Liver (tissue), 9 donors: ENCODE measurements around the gene ZNF341. TPM values are rescaled to one million over a fixed set of nuclear protein-coding genes. Genes with fewer than 3 reads are reported as not detected.

Experiments
- DNase-seq: peaks from one replicate; pipeline ENCODE4 v3.0.0-alpha.2; 2017; ENCODE audit warnings: low spot score
- H3K27ac ChIP-seq, 2 donors: one replicate each; pipeline ENCODE4 v1.7.0; 2013; ENCODE audit warnings: inconsistent platforms in 2 of 2, low read length in 2 of 2, control low read depth in 1 of 2, low read depth in 1 of 2, mild to moderate bottlenecking in 1 of 2
- H3K27me3 ChIP-seq, 4 donors: one replicate each; pipeline versions ENCODE4 v1.6.1 to v1.7.0; 2013; ENCODE audit warnings: low read length in 3 of 4, inconsistent platforms in 1 of 4, mild to moderate bottlenecking in 1 of 4, moderate library complexity in 1 of 4; ENCODE audit not compliant: control insufficient read depth in 4 of 4, insufficient read depth in 4 of 4
- H3K36me3 ChIP-seq, 4 donors: one replicate each; pipeline versions ENCODE4 v1.6.1 to v1.7.0; 2013; ENCODE audit warnings: low read length in 3 of 4, mild to moderate bottlenecking in 3 of 4, low read depth in 1 of 4, moderate library complexity in 1 of 4; ENCODE audit not compliant: control insufficient read depth in 4 of 4, insufficient read depth in 3 of 4
- H3K4me1 ChIP-seq, 4 donors: one replicate each; pipeline versions ENCODE4 v1.6.1 to v1.7.0; 2013; ENCODE audit warnings: low read length in 3 of 4, mild to moderate bottlenecking in 3 of 4, moderate library complexity in 1 of 4; ENCODE audit not compliant: control insufficient read depth in 4 of 4, insufficient read depth in 4 of 4
- H3K4me3 ChIP-seq, 3 donors: one replicate each; pipeline versions ENCODE4 v1.6.1 to v1.7.0; 2013; ENCODE audit warnings: low read length in 3 of 3, control low read depth in 1 of 3, low read depth in 1 of 3, mild to moderate bottlenecking in 1 of 3
- H3K9ac ChIP-seq, 2 donors: one replicate each; pipeline ENCODE4 v1.7.0; 2013; ENCODE audit warnings: low read length in 2 of 2, mild to moderate bottlenecking in 2 of 2, moderate library complexity in 2 of 2, control low read depth in 1 of 2, low read depth in 1 of 2
- H3K9me3 ChIP-seq, 4 donors: one replicate each; pipeline versions ENCODE4 v1.6.1 to v1.7.0; 2013; ENCODE audit warnings: low read length in 3 of 4; ENCODE audit not compliant: control insufficient read depth in 4 of 4
- CTCF ChIP-seq: fragments of 150-350 bp; IDR thresholded peaks from 2 replicates; pipeline ENCODE4 v1.5.1; 2017; ENCODE audit warnings: improper control_type of control experiment, low read depth, low read length; ENCODE audit not compliant: missing input control
- EGR1 ChIP-seq, 2 donors: IDR thresholded peaks; 2 replicates each; pipeline ENCODE4 v1.6.1; 2016 to 2018; ENCODE audit warnings: antibody characterized with exemption in 2 of 2, low read depth in 2 of 2
- FOXA1 ChIP-seq: IDR thresholded peaks from 2 replicates; pipeline ENCODE4 v1.6.1; 2016; ENCODE audit warnings: antibody characterized with exemption
- FOXA2 ChIP-seq: IDR thresholded peaks from 2 replicates; pipeline ENCODE4 v1.6.1; 2016; ENCODE audit warnings: antibody characterized with exemption
- GABPA ChIP-seq, 2 donors: IDR thresholded peaks in 1 of 2; conservative IDR thresholded peaks in 1 of 2; 2 replicates each; pipeline ENCODE4 v1.6.1; 2016; ENCODE audit warnings: antibody characterized with exemption in 2 of 2, mild to moderate bottlenecking in 1 of 2, moderate library complexity in 1 of 2
- HNF4A ChIP-seq, 2 donors: conservative IDR thresholded peaks; 2 replicates each; pipeline ENCODE4 v1.6.1; 2016; ENCODE audit warnings: antibody characterized with exemption in 2 of 2, mild to moderate bottlenecking in 2 of 2
- HNF4G ChIP-seq: IDR thresholded peaks from 2 replicates; pipeline ENCODE4 v1.6.1; 2016; ENCODE audit warnings: antibody characterized with exemption
- JUND ChIP-seq, 2 donors: IDR thresholded peaks; 2 replicates each; pipeline ENCODE4 v1.6.1; 2016; ENCODE audit warnings: antibody characterized with exemption in 2 of 2
- NR2F2 ChIP-seq: IDR thresholded peaks from 2 replicates; pipeline ENCODE4 v1.6.1; 2016; ENCODE audit warnings: antibody characterized with exemption
- RAD21 ChIP-seq, 2 donors: IDR thresholded peaks; 2 replicates each; pipeline ENCODE4 v1.6.1; 2016; ENCODE audit warnings: antibody characterized with exemption in 2 of 2, mild to moderate bottlenecking in 2 of 2
- RXRA ChIP-seq, 2 donors: IDR thresholded peaks; 2 replicates each; pipeline ENCODE4 v1.6.1; 2017 to 2018; ENCODE audit warnings: antibody characterized with exemption in 2 of 2, mild to moderate bottlenecking in 1 of 2
- SP1 ChIP-seq: IDR thresholded peaks from 2 replicates; pipeline ENCODE4 v1.6.1; 2018; ENCODE audit warnings: antibody characterized with exemption, mild to moderate bottlenecking
- TAF1 ChIP-seq: conservative IDR thresholded peaks from 2 replicates; pipeline ENCODE4 v1.6.1; 2016; ENCODE audit warnings: antibody characterized with exemption, mild to moderate bottlenecking
- YY1 ChIP-seq: IDR thresholded peaks from 2 replicates; pipeline ENCODE4 v1.6.1; 2016; ENCODE audit warnings: antibody characterized with exemption, mild to moderate bottlenecking
- WGBS: extraction: QIAGEN DNeasy Blood & Tissue Kit; methylation state at CpG from one replicate; pipeline ENCODE4 v1.1.7; 2013; 5-methylcytosine and 5-hydroxymethylcytosine counted together
- polyA plus RNA-seq, 2 donors: library from polyadenylated mRNA; stranded (reverse) in 1 of 2; unstranded in 1 of 2; fragments of 200-250 nt in 1 of 2; fragments of >200 nt in 1 of 2; fragmentation: Nextera tagmentation in 1 of 2; extraction: Ambion mirVana in 1 of 2; gene quantifications; one replicate each; pipeline versions ENCODE4 v1.2.1 to v1.2.3, GENCODE V29; 2013 to 2015
- total RNA-seq, 2 donors: library from RNA; depleted of rRNA; stranded (reverse); fragments of >200 nt; gene quantifications; one replicate each; pipeline ENCODE4 v1.2.3, GENCODE V29; 2014
- TF ChIP-seq, protein P1 (sequence below): IDR thresholded peaks from 2 replicates; pipeline ENCODE4 v1.6.1; 2016; ENCODE audit warnings: antibody characterized with exemption
- TF ChIP-seq, protein P2 (sequence below): IDR thresholded peaks from 2 replicates; pipeline ENCODE4 v1.6.1; 2016; ENCODE audit warnings: antibody characterized with exemption, mild to moderate bottlenecking
- TF ChIP-seq, protein P3 (sequence below): IDR thresholded peaks from 2 replicates; pipeline ENCODE4 v1.6.1; 2016; ENCODE audit warnings: antibody characterized with exemption
- TF ChIP-seq, protein P4 (sequence below): IDR thresholded peaks from 2 replicates; pipeline ENCODE4 v1.6.1; 2016; ENCODE audit warnings: antibody characterized with exemption
- donor health status: healthy.
- donor health status: healthy.
- donor health status: healthy.
- donor health status: healthy.
- donor health status: healthy.

The ZNF341 gene
- total and polyA plus RNA-seq, 4 donors = 0.69 to 1.1 (median 0.82) TPM

DNA sequence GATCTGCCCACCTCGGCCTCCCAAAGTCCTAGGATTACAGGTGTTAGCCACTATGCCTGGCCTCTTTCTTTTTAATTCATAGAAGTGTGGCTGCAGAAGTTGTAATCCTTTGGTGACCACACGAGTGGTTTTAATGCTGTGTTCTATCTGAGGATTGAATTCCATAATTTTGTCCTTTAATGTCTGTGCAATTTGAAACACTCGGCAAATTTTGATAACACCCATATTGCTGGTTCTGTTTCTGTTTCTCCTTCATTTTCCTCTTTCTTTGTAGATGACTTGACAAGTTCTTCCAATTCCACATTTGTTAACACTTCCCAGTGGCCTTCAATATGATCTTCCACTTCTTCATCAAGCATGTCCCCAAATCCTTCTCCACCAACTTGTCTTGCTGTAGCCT is 76.6 kb downstream of the ZNF341 start:
- no peak for DNase-seq
- peaks cover 2 to 14% (median 10%) of the 10 kb centered on the region in 4 donors for H3K4me1 ChIP-seq
- H3K36me3 ChIP-seq = no peaks in the 10 kb centered on the region
- WGBS = 90% methylated on average over 3 of the region's 3 CpGs
- H3K4me3 ChIP-seq = no peak overlapping the region
- H3K9ac ChIP-seq = no peak overlapping the region
- H3K27ac ChIP-seq = no peak overlapping the region
- H3K9me3 ChIP-seq = no peaks in the 10 kb centered on the region
- H3K27me3 ChIP-seq = no peaks in the 10 kb centered on the region
- TF ChIP-seq JUND (IDR thresholded peaks at IDR 0.05) (no peak), NR2F2 (no peak), HNF4G (no peak), GABPA (IDR thresholded peaks at IDR 0.05 in 1 of 2, conservative IDR thresholded peaks at IDR 0.05 in 1 of 2) (no peak), CTCF (no peak), EGR1 (IDR thresholded peaks at IDR 0.05; ENCODE audit: low read depth in 2 of 2) (no peak), FOXA2 (no peak), TAF1 (no peak), RXRA (IDR thresholded peaks at IDR 0.05) (no peak), SP1 (no peak), RAD21 (IDR thresholded peaks at IDR 0.05) (no peak), HNF4A (conservative IDR thresholded peaks at IDR 0.05) (no peak), YY1 (no peak)
- TF ChIP-seq, protein P1, sequence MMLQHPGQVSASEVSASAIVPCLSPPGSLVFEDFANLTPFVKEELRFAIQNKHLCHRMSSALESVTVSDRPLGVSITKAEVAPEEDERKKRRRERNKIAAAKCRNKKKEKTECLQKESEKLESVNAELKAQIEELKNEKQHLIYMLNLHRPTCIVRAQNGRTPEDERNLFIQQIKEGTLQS = no peak
- TF ChIP-seq, protein P2, sequence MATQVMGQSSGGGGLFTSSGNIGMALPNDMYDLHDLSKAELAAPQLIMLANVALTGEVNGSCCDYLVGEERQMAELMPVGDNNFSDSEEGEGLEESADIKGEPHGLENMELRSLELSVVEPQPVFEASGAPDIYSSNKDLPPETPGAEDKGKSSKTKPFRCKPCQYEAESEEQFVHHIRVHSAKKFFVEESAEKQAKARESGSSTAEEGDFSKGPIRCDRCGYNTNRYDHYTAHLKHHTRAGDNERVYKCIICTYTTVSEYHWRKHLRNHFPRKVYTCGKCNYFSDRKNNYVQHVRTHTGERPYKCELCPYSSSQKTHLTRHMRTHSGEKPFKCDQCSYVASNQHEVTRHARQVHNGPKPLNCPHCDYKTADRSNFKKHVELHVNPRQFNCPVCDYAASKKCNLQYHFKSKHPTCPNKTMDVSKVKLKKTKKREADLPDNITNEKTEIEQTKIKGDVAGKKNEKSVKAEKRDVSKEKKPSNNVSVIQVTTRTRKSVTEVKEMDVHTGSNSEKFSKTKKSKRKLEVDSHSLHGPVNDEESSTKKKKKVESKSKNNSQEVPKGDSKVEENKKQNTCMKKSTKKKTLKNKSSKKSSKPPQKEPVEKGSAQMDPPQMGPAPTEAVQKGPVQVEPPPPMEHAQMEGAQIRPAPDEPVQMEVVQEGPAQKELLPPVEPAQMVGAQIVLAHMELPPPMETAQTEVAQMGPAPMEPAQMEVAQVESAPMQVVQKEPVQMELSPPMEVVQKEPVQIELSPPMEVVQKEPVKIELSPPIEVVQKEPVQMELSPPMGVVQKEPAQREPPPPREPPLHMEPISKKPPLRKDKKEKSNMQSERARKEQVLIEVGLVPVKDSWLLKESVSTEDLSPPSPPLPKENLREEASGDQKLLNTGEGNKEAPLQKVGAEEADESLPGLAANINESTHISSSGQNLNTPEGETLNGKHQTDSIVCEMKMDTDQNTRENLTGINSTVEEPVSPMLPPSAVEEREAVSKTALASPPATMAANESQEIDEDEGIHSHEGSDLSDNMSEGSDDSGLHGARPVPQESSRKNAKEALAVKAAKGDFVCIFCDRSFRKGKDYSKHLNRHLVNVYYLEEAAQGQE = no peak
- TF ChIP-seq, protein P3, sequence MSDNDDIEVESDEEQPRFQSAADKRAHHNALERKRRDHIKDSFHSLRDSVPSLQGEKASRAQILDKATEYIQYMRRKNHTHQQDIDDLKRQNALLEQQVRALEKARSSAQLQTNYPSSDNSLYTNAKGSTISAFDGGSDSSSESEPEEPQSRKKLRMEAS = no peak
- TF ChIP-seq, protein P4, sequence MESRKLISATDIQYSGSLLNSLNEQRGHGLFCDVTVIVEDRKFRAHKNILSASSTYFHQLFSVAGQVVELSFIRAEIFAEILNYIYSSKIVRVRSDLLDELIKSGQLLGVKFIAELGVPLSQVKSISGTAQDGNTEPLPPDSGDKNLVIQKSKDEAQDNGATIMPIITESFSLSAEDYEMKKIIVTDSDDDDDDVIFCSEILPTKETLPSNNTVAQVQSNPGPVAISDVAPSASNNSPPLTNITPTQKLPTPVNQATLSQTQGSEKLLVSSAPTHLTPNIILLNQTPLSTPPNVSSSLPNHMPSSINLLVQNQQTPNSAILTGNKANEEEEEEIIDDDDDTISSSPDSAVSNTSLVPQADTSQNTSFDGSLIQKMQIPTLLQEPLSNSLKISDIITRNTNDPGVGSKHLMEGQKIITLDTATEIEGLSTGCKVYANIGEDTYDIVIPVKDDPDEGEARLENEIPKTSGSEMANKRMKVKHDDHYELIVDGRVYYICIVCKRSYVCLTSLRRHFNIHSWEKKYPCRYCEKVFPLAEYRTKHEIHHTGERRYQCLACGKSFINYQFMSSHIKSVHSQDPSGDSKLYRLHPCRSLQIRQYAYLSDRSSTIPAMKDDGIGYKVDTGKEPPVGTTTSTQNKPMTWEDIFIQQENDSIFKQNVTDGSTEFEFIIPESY = no peak

DNA sequence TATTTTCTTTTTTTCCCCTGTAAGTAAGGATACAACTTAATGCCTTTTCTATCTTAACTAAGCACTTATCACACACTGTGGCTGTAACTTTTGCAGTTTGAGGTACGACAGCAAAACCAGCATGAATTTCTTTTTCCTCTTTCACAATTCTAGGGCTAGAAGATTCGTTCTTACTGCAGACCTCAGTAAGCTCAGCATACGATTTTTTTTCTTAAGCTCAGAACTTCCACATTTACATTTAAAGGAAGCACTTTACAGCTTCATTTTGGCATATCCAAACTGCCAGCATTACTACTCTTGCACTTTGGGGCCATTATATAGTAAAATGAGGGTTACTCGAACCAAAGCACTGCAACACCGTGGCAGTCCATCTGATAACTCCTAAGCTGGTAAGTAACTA is 78.5 kb downstream of the ZNF341 start:
- H3K4me3 ChIP-seq = no peak overlapping the region
- DNase-seq = no peak
- TF ChIP-seq, protein P3 = no peak
- TF ChIP-seq NR2F2 = no peak
- TF ChIP-seq RXRA (IDR thresholded peaks at IDR 0.05) = no peak
- TF ChIP-seq GABPA (IDR thresholded peaks at IDR 0.05 in 1 of 2, conservative IDR thresholded peaks at IDR 0.05 in 1 of 2) = no peak
- no peak for TF ChIP-seq FOXA1
- TF ChIP-seq, protein P4 = no peak
- TF ChIP-seq HNF4A (conservative IDR thresholded peaks at IDR 0.05) = no peak
- TF ChIP-seq JUND (IDR thresholded peaks at IDR 0.05) = no peak
- no peak for TF ChIP-seq YY1
- TF ChIP-seq EGR1 (IDR thresholded peaks at IDR 0.05; ENCODE audit: low read depth in 2 of 2) = no peak
- no peak for TF ChIP-seq HNF4G
- TF ChIP-seq, protein P2 = no peak
- no peak for TF ChIP-seq RAD21 (IDR thresholded peaks at IDR 0.05)

More for the DNA sequence above, 78.5 kb downstream of the ZNF341 start:
- H3K27ac ChIP-seq = no peak overlapping the region
- no peaks in the 10 kb centered on the region for H3K36me3 ChIP-seq
- WGBS = 50% methylated on average over 5 of the region's 5 CpGs
- no peaks in the 10 kb centered on the region for H3K27me3 ChIP-seq
- H3K9ac ChIP-seq = no peak overlapping the region
- H3K4me1 ChIP-seq = peaks cover 11 to 32% (median 25%) of the 10 kb centered on the region in 4 donors
- no peaks in the 10 kb centered on the region for H3K9me3 ChIP-seq
